NCI-H2107 (cell line): ENCODE data around the gene TOB1.

Experiments
- DNase-seq: peaks from one replicate; lab custom pipeline; 2025; lab: John Stamatoyannopoulos, UW

Gene TOB1

DNA sequence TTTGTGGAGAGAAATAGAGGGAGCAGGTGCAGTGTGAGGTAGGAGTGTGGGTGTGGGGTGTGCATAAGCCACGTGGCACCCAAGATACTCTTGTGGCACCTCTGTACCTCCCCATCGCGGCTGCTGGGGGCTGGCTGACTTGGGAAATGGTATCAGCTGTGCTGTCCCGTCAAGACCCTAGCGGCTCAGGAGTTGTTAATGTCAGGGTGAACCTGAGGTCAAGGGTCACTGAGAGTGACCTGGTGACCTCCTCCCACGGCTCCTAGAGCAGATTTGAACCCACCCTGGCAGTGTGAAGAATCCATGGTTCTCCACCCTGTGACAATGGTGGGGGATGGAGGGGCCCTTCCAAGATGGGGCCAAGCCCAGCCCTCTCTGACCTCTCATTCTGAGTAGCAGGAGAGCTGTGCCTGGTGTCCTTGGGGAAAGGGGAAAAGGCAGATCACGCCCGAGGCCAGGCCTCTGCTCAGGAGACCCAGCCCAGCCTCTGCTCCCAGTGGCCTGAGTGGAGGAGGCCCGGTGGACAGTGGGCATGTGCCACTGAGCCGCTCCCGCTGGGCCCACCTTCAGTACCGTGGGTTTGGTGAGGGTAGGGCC is 33.8 kb downstream of the TOB1 start:
- DNase-seq, result no peak

DNA sequence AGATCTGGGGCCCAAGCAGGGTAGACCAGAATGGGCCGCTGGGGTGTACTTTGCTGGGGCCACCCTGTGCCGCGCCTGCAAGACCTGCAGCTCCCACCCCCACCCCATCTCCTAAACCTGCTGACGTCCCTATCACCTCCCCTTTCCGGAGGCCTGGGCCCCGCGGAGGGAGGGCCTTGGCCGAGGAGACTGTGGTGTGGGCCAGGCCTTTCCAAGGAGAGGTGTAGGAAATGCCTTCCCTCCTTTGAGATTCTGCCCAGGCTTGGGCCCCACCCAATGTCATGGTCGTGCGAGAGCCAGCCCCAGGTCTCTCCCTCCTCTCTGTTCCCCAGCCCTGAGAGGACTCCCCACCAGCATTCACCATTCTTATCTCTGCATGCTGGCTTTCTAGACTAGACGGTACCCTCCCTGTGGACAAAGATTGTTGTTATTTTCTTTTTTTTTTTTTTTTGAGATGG is 34.7 kb downstream of the TOB1 start:
- no peak for DNase-seq

DNA sequence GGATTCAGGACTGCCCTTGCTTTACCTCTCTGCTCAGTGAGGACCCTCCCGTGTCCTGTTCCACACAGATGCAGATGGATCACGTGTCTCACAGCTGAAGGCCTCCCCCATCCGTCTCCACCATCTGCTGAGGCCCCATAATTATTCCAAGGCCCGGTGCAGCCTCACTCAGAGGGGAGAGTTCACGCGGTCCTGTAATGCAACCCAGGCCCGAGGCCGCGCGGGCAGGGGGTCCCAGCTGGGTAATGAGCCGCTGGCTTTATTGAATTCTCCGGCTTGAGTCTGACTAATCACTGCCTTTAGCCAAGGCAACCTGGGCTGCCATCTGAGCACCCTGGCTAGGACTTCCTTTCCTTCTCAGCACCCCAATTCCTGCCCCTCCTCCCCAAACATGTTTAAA is 35.2 kb downstream of the TOB1 start:
- no peak for DNase-seq

DNA sequence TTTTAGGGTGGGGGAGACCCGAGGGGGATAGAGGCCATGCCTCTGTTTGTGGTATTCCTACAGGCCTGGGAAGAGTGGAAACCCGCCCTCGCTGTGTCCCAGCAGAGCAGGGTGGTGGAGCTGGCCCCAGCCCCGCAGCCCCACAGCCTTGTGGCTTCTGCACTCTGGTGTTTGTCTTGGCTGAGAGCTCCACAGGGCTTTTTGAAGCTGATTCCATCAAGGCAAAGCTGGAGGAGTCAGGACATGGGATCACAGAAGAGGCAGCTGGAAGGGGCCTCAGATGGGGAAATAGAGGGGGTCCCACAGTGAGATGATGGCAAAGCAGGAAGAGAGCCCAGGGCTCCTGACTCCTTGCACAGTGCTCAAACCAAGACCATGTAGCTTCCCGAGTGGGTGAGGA is 35.8 kb downstream of the TOB1 start:
- DNase-seq, result no peak

DNA sequence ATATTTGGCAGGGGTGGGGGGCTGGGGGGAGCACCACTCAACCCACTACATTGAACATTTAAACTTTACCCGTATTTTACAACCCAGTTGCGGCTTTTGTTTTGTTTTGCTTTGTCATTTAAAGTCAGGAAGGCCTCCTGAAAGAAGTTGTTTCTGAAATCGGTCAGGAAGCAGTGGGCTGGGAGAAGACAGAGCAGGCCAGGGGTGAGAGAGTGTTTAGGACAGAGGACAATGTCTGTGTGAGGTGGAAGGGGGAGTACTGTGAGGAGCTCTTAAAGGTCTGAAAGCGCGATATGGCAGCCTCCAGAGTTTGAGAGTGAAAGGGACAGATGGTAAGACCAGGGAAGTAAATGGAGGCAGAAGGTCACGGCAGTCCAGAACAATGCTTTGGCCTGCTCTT is 36.8 kb downstream of the TOB1 start:
- no peak for DNase-seq

DNA sequence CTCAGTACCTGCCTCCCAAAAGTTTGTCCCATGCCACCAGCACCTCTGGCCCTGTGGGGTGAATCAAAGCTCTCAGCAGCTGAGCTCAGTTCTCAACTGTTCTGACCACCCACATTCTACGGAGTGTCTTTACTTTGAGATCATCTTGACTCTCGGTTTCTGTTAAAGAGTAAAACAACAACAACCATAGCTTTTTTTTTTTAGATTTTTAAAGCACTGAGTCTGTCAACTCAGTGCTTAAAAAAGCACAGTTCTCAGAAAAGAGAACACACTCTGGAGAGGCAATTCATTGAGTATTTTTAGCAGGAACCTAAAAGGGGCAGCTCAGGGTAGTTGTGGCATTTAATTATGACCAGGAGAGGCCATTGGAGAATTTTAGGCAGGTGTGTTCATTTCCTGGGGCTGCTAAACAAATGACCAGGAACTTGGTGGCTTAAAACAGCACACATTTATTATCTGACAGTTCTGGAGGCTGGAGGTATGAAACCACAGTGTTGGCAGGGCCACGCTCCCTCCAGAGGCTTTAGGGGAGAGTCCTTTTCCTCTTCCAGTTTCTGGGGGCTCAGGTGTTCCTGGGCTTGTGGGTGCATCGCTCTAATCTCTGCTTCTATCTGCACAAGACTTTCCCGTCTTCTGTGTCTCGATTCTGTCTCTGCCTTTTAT is 37.5 kb downstream of the TOB1 start:
- DNase-seq, result no peak

DNA sequence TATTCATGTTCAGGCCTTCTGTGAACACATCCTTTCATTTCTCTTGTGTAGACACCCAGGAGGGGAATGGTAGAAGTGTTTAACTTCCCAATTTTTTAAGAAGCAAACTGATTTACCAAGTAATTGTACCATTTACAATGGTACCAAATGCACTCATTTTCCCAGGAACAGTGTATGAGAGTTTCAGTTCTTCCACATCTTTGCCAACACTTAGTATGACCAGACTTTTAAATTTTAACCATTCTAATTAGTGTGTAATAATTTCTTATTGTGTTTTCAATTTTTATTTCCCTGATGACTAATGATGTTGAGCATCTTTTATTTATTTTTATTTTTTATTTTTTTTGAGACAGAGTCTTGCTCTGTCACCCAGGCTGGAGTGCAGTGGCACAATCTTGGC is 41.0 kb downstream of the TOB1 start:
- DNase-seq, result no peak

DNA sequence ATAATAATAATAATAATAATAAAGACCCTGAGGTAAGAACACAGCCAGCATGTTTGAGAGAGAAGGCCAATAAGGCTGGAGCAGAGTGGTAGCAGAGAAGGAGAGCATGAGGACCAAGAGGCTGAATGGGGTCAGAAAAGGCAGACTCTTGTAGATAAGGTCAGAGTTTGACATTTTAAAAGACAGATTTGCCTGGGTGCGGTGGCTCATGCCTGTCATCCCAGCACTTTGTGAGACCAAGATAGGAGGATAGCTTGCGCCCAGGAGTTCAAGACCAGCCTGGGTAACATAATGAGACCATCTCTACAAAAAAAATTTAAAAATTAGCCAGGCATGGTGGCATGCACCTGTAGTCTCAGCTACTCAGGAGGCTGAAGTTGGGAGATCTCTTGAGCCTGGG is 41.7 kb downstream of the TOB1 start:
- DNase-seq, result no peak

DNA sequence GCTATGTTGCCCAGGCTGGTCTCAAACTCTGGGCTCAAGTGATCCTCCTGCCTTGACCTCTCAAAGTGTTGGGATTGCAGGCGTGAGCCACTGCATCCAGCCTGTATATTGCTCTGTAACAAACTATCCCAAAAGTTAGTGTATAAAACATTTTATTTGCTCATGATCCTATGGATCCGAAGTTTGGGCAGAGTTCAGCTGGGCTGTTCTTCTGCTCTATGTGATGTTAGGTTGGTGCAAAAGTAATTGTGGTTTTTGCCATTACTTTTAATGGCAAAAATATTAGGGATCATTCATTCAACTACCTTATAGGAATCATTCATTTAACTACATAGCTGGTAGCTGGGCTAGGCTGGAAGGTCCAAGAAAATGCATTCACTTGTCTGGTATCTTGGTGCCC is 43.6 kb downstream of the TOB1 start:
- no peak for DNase-seq

DNA sequence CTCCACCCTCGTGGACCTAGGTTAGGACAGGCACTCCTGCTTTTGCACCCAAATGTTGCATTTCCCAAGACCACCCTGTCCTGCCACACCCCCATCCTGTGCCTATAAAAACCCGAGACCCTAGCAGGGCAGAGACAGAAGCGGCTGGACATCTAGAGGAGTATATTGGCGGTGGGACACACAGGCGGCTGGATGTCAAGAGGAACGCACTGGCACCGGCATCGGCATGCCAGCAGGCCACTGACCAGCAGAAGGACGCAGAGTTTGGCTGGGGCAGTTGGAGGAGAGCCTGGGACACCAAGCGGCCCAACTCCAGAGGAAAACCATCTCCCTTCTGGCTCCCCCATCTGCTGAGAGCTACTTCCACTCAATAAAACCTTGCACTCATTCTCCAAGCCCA is 45.5 kb downstream of the TOB1 start:
- no peak for DNase-seq

DNA sequence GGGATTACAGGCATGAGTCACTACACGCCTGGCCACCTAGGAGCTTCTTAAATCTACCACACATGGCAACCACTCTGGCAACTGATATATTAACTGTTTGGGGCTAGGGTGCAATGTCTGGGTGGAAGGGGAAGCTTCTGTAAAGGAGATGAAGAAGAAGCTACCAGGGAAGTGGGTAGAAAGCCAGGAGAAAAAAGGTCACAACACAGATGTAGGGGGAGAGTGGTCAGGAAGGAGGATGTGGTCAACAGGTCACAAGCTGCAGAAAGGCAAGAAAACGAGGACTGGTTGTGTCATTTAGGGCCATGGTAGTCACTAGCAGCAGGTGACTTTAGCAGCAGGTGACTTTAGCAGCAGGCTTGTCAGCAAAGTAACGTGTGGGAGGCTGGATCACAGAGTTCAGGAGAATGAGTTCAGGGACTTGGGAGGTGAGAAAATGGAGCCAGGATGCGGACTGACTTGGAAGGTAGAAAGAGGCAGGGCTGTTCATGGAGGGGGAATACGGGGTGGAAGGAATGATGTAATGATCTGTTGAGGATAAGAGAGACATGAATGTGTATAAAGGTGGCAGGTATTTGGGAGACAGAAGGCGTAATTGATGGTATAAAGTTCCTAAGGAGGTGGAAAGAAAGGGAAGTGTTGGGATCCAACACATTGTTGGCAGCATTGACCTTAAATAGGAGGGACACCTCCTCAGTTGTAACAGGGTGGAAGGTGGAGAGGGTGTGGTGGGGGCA is 47.1 kb downstream of the TOB1 start:
- no peak for DNase-seq

DNA sequence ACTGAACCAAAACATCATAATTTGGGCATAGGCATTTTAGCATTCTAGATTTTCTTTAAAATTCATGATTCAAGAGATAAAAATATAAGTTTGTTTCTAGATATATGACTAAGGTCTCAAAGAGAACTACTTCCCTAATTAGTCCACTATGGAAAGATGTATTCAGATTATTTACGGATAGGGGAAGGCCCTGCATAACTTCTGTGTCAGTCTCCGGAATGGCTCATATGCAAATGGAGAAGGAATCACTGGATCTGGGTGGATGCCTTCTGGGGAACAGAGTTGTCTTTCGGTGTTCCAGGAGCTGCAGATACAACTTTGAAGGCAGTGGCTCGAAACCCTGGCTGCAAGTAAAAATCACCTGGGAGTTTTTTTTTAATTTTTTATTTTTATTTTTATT is 47.9 kb downstream of the TOB1 start:
- no peak for DNase-seq

DNA sequence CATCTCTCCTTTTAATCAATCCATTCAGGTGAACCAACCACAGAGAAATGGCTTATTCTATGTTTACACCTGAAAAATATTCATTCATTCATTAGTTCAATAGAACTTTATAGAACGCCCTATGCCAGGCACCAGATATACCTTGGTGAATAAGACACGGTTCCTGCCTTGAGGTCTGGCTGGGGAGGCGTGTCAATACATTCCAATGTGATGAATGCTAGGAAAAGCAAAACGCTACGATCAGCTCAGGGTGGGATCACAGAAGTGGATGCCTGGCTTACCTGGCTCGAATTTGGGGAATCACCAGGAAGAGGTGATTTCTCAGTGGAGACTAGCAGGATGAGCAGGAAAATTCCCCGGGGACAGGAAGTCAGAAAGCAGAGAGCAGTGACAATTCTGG is 48.3 kb downstream of the TOB1 start:
- DNase-seq, result no peak

DNA sequence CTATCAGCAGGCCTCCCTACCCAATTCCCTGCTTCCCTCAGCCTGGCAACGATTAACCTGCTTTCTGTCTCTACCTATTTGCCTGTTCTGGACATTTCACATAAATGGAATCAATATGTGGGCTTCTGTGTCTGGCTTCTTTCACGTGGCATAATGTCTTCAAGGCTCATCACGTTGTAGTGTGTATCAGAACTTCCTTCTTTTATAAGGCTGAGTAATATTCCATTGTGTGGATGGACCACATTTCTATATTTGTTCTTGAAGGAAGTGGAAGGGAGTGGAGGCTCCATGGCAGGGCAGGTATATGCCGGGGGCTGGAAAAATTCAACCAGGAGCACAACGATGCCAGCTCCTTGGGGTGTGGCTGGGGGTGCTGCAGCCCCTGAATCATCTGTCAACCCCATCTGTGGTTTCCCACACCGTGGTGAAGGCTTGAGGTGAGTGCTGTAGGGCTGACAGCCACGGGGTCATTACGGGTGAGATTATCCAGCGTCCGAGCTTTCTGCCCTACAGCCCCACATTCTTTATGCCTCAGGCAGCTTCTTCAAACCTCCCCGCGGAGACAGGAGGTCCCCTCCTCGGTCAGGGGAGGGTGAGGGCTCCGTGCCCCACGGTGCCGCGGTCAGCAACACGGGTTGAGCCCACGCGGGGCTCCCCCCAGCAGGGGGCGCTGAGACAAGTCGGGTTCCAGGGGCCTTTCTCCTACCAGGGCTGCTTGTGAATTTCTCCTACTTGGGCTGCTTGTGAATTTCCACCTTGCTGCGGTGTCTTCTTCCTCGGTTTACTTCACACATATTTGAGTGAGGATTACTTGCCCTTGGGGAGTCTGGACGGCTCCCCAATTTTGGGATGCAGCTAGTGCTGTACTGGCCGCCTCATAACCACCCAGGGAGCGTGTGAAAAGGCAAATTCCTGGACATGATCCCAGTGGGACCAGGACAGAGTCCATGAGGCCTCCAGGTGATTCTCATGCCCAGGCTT is 49.1 kb downstream of the TOB1 start:
- no peak for DNase-seq

DNA sequence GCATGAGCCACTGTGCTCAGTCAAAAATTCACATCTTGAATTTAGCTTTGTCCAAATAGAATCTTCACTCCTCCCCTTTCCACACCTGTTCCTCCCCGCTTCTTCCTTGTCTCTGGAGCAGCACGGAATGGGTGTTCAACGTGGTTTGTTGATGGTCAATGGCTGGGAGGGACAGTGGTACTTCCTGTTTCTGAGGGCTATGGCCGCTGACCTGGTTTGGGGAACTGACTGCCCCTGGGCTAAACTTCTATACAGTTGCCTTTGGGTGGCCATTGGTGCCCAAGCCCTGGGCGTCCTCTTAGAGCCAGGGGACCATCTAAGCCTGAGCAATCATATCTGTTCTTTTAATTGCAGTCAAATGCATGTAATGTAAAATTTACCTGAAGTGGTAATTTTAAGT is 49.9 kb downstream of the TOB1 start:
- DNase-seq, result no peak

DNA sequence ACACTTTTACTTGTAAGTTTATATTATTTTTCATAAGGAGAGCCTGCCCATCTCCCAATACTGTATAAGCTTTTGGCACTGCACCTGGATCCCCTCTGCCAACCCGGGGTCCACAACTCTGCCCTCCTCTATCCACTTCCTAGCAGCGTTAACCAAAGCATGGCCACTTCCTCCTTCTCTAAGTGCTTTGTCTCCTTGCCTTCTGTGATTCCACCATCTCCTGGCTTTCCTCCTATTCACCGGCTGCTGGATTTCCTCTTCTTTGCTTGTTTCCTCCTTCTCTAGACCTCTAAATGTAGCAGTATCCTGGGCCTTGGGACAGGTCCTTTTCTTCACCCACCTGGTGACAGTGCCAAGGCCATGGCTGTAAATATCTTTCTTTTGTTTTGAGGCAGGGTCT is 50.8 kb downstream of the TOB1 start:
- no peak for DNase-seq

DNA sequence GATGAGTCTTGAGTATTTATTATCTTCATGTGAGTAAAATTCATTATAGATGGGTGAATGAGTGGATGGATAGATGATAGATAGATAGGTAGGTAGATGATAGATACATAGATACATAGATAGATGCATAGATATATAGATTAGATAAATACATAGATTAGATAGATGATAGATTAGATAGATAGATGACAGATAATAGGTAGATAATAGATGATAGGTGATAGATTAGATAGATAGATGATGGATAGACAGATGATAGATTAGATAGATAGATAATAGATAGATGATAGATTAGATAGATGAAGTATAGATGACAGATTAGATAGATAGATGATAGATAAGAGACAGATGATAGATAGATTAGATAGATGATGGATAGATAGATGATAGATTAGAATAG is 52.6 kb downstream of the TOB1 start:
- DNase-seq, result no peak
